CD14-positive monocyte (primary cell): ENCODE data around the gene KANSL3. TPM values are rescaled to one million over a fixed set of nuclear protein-coding genes. Genes with fewer than 3 reads are reported as not detected.

Experiments
- DNase-seq, 3 donors: peaks; one replicate each; pipeline ENCODE4 v3.0.0-alpha.2; 2011 to 2022
- H2AFZ ChIP-seq: 2 replicates; pipeline ENCODE4 v1.6.0; 2012; ENCODE audit warnings: mild to moderate bottlenecking, low read depth, low read length, inconsistent platforms; ENCODE audit not compliant: insufficient read depth, poor library complexity, severe bottlenecking
- H3K27ac ChIP-seq, 2 donors: 1 replicate in 1 of 2; 2 replicates in 1 of 2; pipeline ENCODE4 v1.5.1; 2012 to 2013; ENCODE audit warnings: low read length in 2 of 2, control low read depth in 1 of 2, inconsistent platforms in 1 of 2, low read depth in 1 of 2, mild to moderate bottlenecking in 1 of 2
- H3K27me3 ChIP-seq, 2 donors: one replicate each; pipeline versions ENCODE4 v1.6.0 to v1.6.1; 2011 to 2013; ENCODE audit warnings: low read length in 2 of 2; ENCODE audit not compliant: control insufficient read depth in 2 of 2, insufficient read depth in 2 of 2
- H3K36me3 ChIP-seq, 2 donors: replicated peaks in 1 of 2; 1 replicate in 1 of 2; 2 replicates in 1 of 2; pipeline versions ENCODE4 v1.5.1 to v1.6.1; 2012 to 2013; ENCODE audit warnings: low read length in 2 of 2, control low read depth in 1 of 2, inconsistent platforms in 1 of 2, mild to moderate bottlenecking in 1 of 2; ENCODE audit not compliant: insufficient read depth in 2 of 2, control insufficient read depth in 1 of 2
- H3K4me1 ChIP-seq, 2 donors: 1 replicate in 1 of 2; 2 replicates in 1 of 2; pipeline versions ENCODE4 v1.5.1 to v1.6.1; 2012 to 2013; ENCODE audit warnings: low read length in 2 of 2, control low read depth in 1 of 2, inconsistent platforms in 1 of 2, mild to moderate bottlenecking in 1 of 2, moderate library complexity in 1 of 2; ENCODE audit not compliant: insufficient read depth in 2 of 2, control insufficient read depth in 1 of 2
- H3K4me2 ChIP-seq: replicated peaks from 2 replicates; pipeline ENCODE3; 2012; ENCODE audit warnings: low read length, moderate library complexity, mild to moderate bottlenecking; ENCODE audit not compliant: poor library complexity, severe bottlenecking; ENCODE audit errors: extremely low read depth
- H3K4me3 ChIP-seq, 3 experiments: fragments of 200-600 bp in 1 of 3; sonication (generic) in 1 of 3; replicated peaks in 1 of 3; 1 replicate in 2 of 3; 2 replicates in 1 of 3; pipeline ENCODE4 v1.5.1; 2011 to 2013; ENCODE audit warnings: low read length in 3 of 3, mild to moderate bottlenecking in 3 of 3, control low read depth in 2 of 3, low read depth in 2 of 3, inconsistent platforms in 1 of 3, moderate library complexity in 1 of 3
- H3K79me2 ChIP-seq: 2 replicates; pipeline ENCODE4 v1.6.0; 2012; ENCODE audit warnings: mild to moderate bottlenecking, control low read depth, inconsistent platforms, low read length, moderate library complexity; ENCODE audit not compliant: insufficient read depth
- H3K9ac ChIP-seq: 2 replicates; pipeline ENCODE4 v1.6.0; 2017; ENCODE audit warnings: low read length, mild to moderate bottlenecking; ENCODE audit not compliant: insufficient read depth, poor library complexity, severe bottlenecking
- H3K9me3 ChIP-seq, 2 donors: replicated peaks in 1 of 2; 1 replicate in 1 of 2; 2 replicates in 1 of 2; pipeline versions ENCODE4 v1.5.1 to v1.6.1; 2012 to 2013; ENCODE audit warnings: low read length in 2 of 2, control low read depth in 1 of 2; ENCODE audit not compliant: control insufficient read depth in 1 of 2, insufficient read depth in 1 of 2
- H4K20me1 ChIP-seq: 2 replicates; pipeline ENCODE4 v1.6.0; 2012; ENCODE audit warnings: mild to moderate bottlenecking, low read length, control low read depth, moderate library complexity; ENCODE audit not compliant: insufficient read depth
- H3K27ac Mint-ChIP-seq, 7 donors: one replicate each; pipeline ENCODE4 v1.8.0; 2020; ENCODE audit warnings: mild to moderate bottlenecking in 7 of 7, mixed read lengths in 7 of 7, moderate library complexity in 6 of 7, inconsistent platforms in 2 of 7
- H3K27me3 Mint-ChIP-seq, 3 donors: one replicate each; pipeline ENCODE4 v1.8.0; 2021 to 2022; ENCODE audit warnings: low read depth in 3 of 3, mild to moderate bottlenecking in 3 of 3, mixed read lengths in 3 of 3, moderate library complexity in 3 of 3, inconsistent platforms in 1 of 3
- H3K36me3 Mint-ChIP-seq, 2 donors: one replicate each; pipeline ENCODE4 v1.8.0; 2020; ENCODE audit warnings: mixed read lengths in 2 of 2, inconsistent platforms in 1 of 2, mild to moderate bottlenecking in 1 of 2
- H3K4me1 Mint-ChIP-seq: one replicate; pipeline ENCODE4 v1.8.0; 2020; ENCODE audit warnings: mild to moderate bottlenecking, mixed read lengths
- H3K4me3 Mint-ChIP-seq, 2 donors: one replicate each; pipeline ENCODE4 v1.8.0; 2020; ENCODE audit warnings: mild to moderate bottlenecking in 2 of 2, mixed read lengths in 2 of 2, moderate library complexity in 1 of 2
- H3K9me3 Mint-ChIP-seq, 7 donors: one replicate each; pipeline ENCODE4 v1.8.0; 2020 to 2022; ENCODE audit warnings: mixed read lengths in 7 of 7, mild to moderate bottlenecking in 6 of 7, moderate library complexity in 6 of 7, inconsistent platforms in 2 of 7
- CTCF ChIP-seq: fragments of 200-600 bp; IDR thresholded peaks from one replicate; pipeline ENCODE4 v1.8.0; 2022; ENCODE audit warnings: antibody characterized with exemption, mild to moderate bottlenecking
- WGBS: methylation state at CpG from one replicate; pipeline ENCODE4 v1.1.5; 2013; ENCODE audit warnings: missing lambda C conversion rate; ENCODE audit not compliant: insufficient coverage; 5-methylcytosine and 5-hydroxymethylcytosine counted together
- intact Hi-C, 2 donors: fragments of 100-400 bp; cut with micrococcal nuclease; formaldehyde crosslinking; loops; one replicate each; pipeline versions ENCODE4 v1.15.0 to v1.15.1; 2023
- polyA plus RNA-seq, 3 donors: library from polyadenylated mRNA; depleted of rRNA in 1 of 3; unstranded in 2 of 3; stranded (reverse) in 1 of 3; fragments of 300-500 nt in 2 of 3; fragments of >200 nt in 1 of 3; fragmentation: Illumina TruSeq in 2 of 3; gene quantifications; 1 replicate in 2 of 3; 2 replicates in 1 of 3; pipeline ENCODE4 v1.2.3, GENCODE V29; 2012 to 2021

Gene KANSL3
- polyA plus RNA-seq, 3 donors, result 2.5 to 25.3 (median 7.2) TPM

GRCh38 chr2:96601382-96602292 lies 36.5 kb downstream of the KANSL3 start:
- Mint-ChIP-seq H3K4me1 (no peaks in the 10 kb centered on the region), H3K36me3 (peaks cover 90 to 97% of the 10 kb centered on the region in 2 donors), H3K27ac (peak overlapping the region in 3 of 7 donors; percentile 30 to 85 (median 58)), H3K4me3 (no peak overlapping the region), H3K9me3 (no peaks in the 10 kb centered on the region), H3K27me3 (peaks cover 0 to 1% (median 0%) of the 10 kb centered on the region in 3 donors)
- Histone ChIP-seq H3K4me1 (no peaks in the 10 kb centered on the region), H3K27me3 (no peaks in the 10 kb centered on the region), H2AFZ (no peak overlapping the region), H3K4me3 (no peak overlapping the region), H3K9ac (no peak overlapping the region), H3K79me2 (no peaks in the 10 kb centered on the region), H3K9me3 (no peaks in the 10 kb centered on the region), H4K20me1 (peaks cover 9% of the 10 kb centered on the region), H3K27ac (peak overlapping the region in 1 of 2 donors; percentile 30), H3K4me2 (no peak overlapping the region), H3K36me3 (peaks cover 93 to 98% of the 10 kb centered on the region in 2 donors)
- intact Hi-C loops, result loop anchor here in 1 of 2 donors (10.0 kb wide), 1 partner anchor 163 kb away; the partner anchor contains the start of gene CNNM4
- TF ChIP-seq CTCF, result no peak
- no peak for DNase-seq
- WGBS, result 97% methylated on average over 3 of the region's 8 CpGs

- Histone ChIP-seq H3K27me3 (no peaks in the 10 kb centered on the region), H3K4me1 (no peaks in the 10 kb centered on the region), H3K4me2 (no peak overlapping the region), H4K20me1 (no peaks in the 10 kb centered on the region), H3K4me3 (no peak overlapping the region), H2AFZ (no peak overlapping the region), H3K27ac (no peak overlapping the region), H3K9ac (no peak overlapping the region), H3K9me3 (no peaks in the 10 kb centered on the region), H3K79me2 (no peaks in the 10 kb centered on the region), H3K36me3 (peaks cover 93 to 98% of the 10 kb centered on the region in 2 donors)
- H3K4me1 Mint-ChIP-seq, result no peaks in the 10 kb centered on the region
- H3K27ac Mint-ChIP-seq, result no peak overlapping the region
- no peak for TF ChIP-seq CTCF
- no peaks in the 10 kb centered on the region for H3K27me3 Mint-ChIP-seq
- no peaks in the 10 kb centered on the region for H3K9me3 Mint-ChIP-seq
- no peak overlapping the region for H3K4me3 Mint-ChIP-seq
- no CpG with 5 or more reads among the region's 2 CpGs for WGBS
- H3K36me3 Mint-ChIP-seq, result peaks cover 83 to 96% of the 10 kb centered on the region in 2 donors
- no peak for DNase-seq
- intact Hi-C loops, result loop anchor here in 1 of 2 donors (10.0 kb wide), 1 partner anchor 165 kb away; the partner anchor contains the start of gene CNNM4
Observed at GRCh38 chr2:96599941-96600340, 38.2 kb downstream of the KANSL3 start.
